K562 (cell line): Measurements from ENCODE around the gene PPP1R13L. TPM values are rescaled to one million over a fixed set of nuclear protein-coding genes. Genes with fewer than 3 reads are reported as not detected.

ENCODE experiments used
- CCAR2 ChIP-seq: fragments of 200-400 bp; formaldehyde crosslinking; IDR thresholded peaks from 2 replicates; pipeline ENCODE4 v1.6.1; 2017; ENCODE audit warnings: mild to moderate bottlenecking, low read depth, low read length
- E2F6 ChIP-seq, 2 experiments: IDR thresholded peaks; 2 replicates each; pipeline ENCODE4 v1.6.1; 2011; ENCODE audit warnings: borderline replicate concordance in 1 of 2, control low read depth in 1 of 2, low read depth in 1 of 2, low read length in 1 of 2, mild to moderate bottlenecking in 1 of 2, mixed read lengths in 1 of 2, moderate library complexity in 1 of 2; ENCODE audit not compliant: insufficient read depth in 1 of 2, insufficient read length in 1 of 2, poor library complexity in 1 of 2, severe bottlenecking in 1 of 2; ENCODE audit errors: extremely low read depth in 1 of 2
- EGR1 ChIP-seq: fragments of 450-650 bp; conservative IDR thresholded peaks from 2 replicates; pipeline ENCODE4 v1.6.1; 2017; ENCODE audit warnings: mild to moderate bottlenecking
- KLF10 ChIP-seq: fragments of 250-450 bp; sonication (Bioruptor Pico); IDR thresholded peaks from 2 replicates; pipeline ENCODE4 v1.6.1; 2021; ENCODE audit warnings: matching md5 sums
- POLR2A ChIP-seq: fragments of 450-650 bp; conservative IDR thresholded peaks from 2 replicates; pipeline ENCODE4 v1.6.1; 2016
- REST ChIP-seq, 2 experiments: fragments of 450-650 bp; formaldehyde crosslinking in 1 of 2; IDR thresholded peaks; 2 replicates each; pipeline versions ENCODE4 v1.4.0 to v1.6.1; 2014 to 2020; ENCODE audit warnings: mild to moderate bottlenecking in 2 of 2, borderline replicate concordance in 1 of 2, low read depth in 1 of 2
- UBTF ChIP-seq, 2 experiments: IDR thresholded peaks; 2 replicates each; pipeline ENCODE4 v1.6.1; 2012; ENCODE audit warnings: improper control_type of control experiment in 2 of 2, low read depth in 2 of 2, low read length in 2 of 2, borderline replicate concordance in 1 of 2
- ZBTB1 ChIP-seq: sonication (generic); formaldehyde crosslinking; IDR thresholded peaks from 2 replicates; pipeline ENCODE4 v1.8.1; 2023; ENCODE audit warnings: missing genetic modification reagents, low read depth, mild to moderate bottlenecking, borderline replicate concordance
- polyA plus RNA-seq, 8 experiments: library from polyadenylated mRNA; depleted of rRNA in 4 of 8; stranded (reverse) in 5 of 8; unstranded in 3 of 8; fragments of >200 nt; fragmentation: Nextera tagmentation in 2 of 8; fragmentation: Illumina TruSeq in 1 of 8; extraction: Ambion mirVana in 2 of 8; extraction: Trizol in 1 of 8; gene quantifications; 2 replicates each; pipeline versions ENCODE4 v1.2.1 to v1.2.3, GENCODE V29; 2011 to 2014; ENCODE audit warnings: inconsistent platforms in 1 of 8, missing spikeins in 1 of 8
- total RNA-seq, 7 experiments: library from RNA; depleted of rRNA in 6 of 7; stranded (reverse); fragments of >200 nt in 6 of 7; fragmentation: Illumina TruSeq in 2 of 7; extraction: Trizol in 2 of 7; gene quantifications; 2 replicates each; pipeline versions ENCODE4 v1.2.1 to v1.2.3, GENCODE V29; 2011 to 2021; ENCODE audit warnings: low replicate concordance in 1 of 7

PPP1R13L gene
- total and polyA plus RNA-seq, 9 of the 15 experiments (the other 6 are each of a cell fraction or from before 2014, with no cell fraction given): 0.32 to 6.7 (median 2.0) TPM

DNA sequence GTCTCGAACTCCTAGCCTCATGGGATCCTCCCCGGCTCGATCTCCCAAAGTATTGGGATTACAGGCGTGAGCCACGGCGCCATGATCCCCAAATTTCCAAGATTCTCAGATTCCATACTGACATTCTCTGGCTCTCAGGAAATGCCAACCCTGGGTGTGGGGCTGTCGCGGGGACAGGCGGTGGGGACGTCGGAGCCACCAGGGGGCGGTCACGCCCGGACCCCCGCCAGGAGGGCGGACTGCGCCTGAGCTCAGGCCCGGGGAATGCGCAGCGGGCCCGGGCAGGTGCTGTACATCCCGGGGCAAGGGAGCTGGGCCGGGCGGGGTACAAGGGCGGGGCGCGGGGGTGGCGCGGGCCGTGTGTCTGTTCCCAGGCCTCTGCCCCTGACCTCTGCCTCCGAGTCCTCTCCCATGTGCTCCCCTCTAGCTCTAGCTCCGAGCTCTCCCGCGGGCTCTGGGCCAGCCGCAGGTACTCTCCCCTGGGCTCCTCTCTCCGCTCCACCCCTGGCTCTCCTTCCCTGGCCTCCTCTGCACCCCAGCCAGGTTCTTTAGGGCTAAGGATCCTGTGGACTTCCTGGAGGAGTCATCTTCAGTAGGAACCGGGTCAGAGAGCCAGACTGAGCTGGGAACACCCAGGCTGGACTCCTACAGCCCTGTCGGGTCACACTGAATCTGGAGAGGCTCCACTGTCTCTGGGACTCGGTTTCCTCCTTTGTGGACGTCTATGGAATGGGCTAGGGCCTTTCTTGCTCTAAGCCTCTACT lies 2.4 kb downstream of the PPP1R13L start (continued):
- TF ChIP-seq UBTF (IDR thresholded peaks at IDR 0.05; ENCODE audit: borderline replicate concordance in 1 of 2, low read depth in 2 of 2, low read length in 2 of 2): peak; percentile 70 to 92; a peak in 2 of 4 replicates
- peak; percentile 42 for TF ChIP-seq EGR1
- no peak for TF ChIP-seq KLF10 (CRISPR knock-in tag)
- peak; percentile 43; the same call in 1 of the 2 replicates for TF ChIP-seq REST (IDR thresholded peaks at IDR 0.05; ENCODE audit: borderline replicate concordance)
- no peak for TF ChIP-seq REST (CRISPR knock-in tag; IDR thresholded peaks at IDR 0.05; ENCODE audit: low read depth)
- no peak for TF ChIP-seq POLR2A
- TF ChIP-seq ZBTB1: 0 out of 2 replicates have a peak, but pooled peaks have one; percentile 33
- TF ChIP-seq CCAR2: no peak
- peak in 1 of 2 experiments; percentile 68 for TF ChIP-seq E2F6 (IDR thresholded peaks at IDR 0.05; ENCODE audit: borderline replicate concordance in 1 of 2, extremely low read depth in 1 of 2, insufficient read depth in 1 of 2, insufficient read length in 1 of 2, low read depth in 1 of 2, low read length in 1 of 2, poor library complexity in 1 of 2, severe bottlenecking in 1 of 2)
